Natural killer cell (primary cell): Measurements from ENCODE around the gene RAB30. TPM values are rescaled to one million over a fixed set of nuclear protein-coding genes. Genes with fewer than 3 reads are reported as not detected.

Experiments used
- ATAC-seq, 3 donors: fragments of 150-1000 bp in 2 of 3; fragments of 200-7000 bp in 1 of 3; cut with Tn5 transposase; 1 replicate in 1 of 3; 2 replicates in 2 of 3; pipeline ENCODE4 v1.10.0; 2021; ENCODE audit warnings: mild to moderate bottlenecking in 2 of 3, moderate library complexity in 2 of 3
- DNase-seq, 2 donors: peaks; one replicate each; pipeline versions ENCODE4 v3.0.0 to v3.0.0-alpha.2; 2013 to 2021; ENCODE audit warnings: mixed read lengths in 1 of 2
- H3K27ac ChIP-seq: one replicate; pipeline ENCODE4 v1.5.1; 2013; ENCODE audit warnings: mild to moderate bottlenecking, low read length
- H3K27me3 ChIP-seq: one replicate; pipeline ENCODE4 v1.6.1; 2013; ENCODE audit warnings: low read length; ENCODE audit not compliant: control insufficient read depth, insufficient read depth
- H3K36me3 ChIP-seq: one replicate; pipeline ENCODE4 v1.6.1; 2013; ENCODE audit warnings: low read length; ENCODE audit not compliant: control insufficient read depth, insufficient read depth
- H3K4me1 ChIP-seq: one replicate; pipeline ENCODE4 v1.6.1; 2013; ENCODE audit warnings: low read length; ENCODE audit not compliant: control insufficient read depth, insufficient read depth
- H3K4me3 ChIP-seq: one replicate; pipeline ENCODE4 v1.5.1; 2013; ENCODE audit warnings: low read length
- H3K9me3 ChIP-seq: one replicate; pipeline ENCODE4 v1.6.1; 2013; ENCODE audit warnings: low read length; ENCODE audit not compliant: control insufficient read depth, insufficient read depth
- H3K27ac Mint-ChIP-seq, 2 donors: one replicate each; pipeline ENCODE4 v1.8.0; 2022; ENCODE audit warnings: mild to moderate bottlenecking in 2 of 2, mixed read lengths in 2 of 2, moderate library complexity in 1 of 2
- H3K27me3 Mint-ChIP-seq, 2 donors: one replicate each; pipeline ENCODE4 v1.8.0; 2022; ENCODE audit warnings: low read depth in 2 of 2, mixed read lengths in 2 of 2
- H3K36me3 Mint-ChIP-seq: one replicate; pipeline ENCODE4 v1.8.0; 2022; ENCODE audit warnings: mixed read lengths
- H3K4me1 Mint-ChIP-seq, 2 donors: one replicate each; pipeline ENCODE4 v1.8.0; 2022; ENCODE audit warnings: mixed read lengths in 2 of 2
- H3K4me3 Mint-ChIP-seq: one replicate; pipeline ENCODE4 v1.8.0; 2022; ENCODE audit warnings: mild to moderate bottlenecking, moderate library complexity, mixed read lengths
- H3K9me3 Mint-ChIP-seq, 2 donors: one replicate each; pipeline ENCODE4 v1.8.0; 2022; ENCODE audit warnings: mixed read lengths in 2 of 2
- WGBS: methylation state at CpG from one replicate; pipeline ENCODE4 v1.1.7; 2013; ENCODE audit warnings: missing lambda C conversion rate; ENCODE audit not compliant: insufficient coverage; 5-methylcytosine and 5-hydroxymethylcytosine counted together
- intact Hi-C: fragments of 100-400 bp; cut with micrococcal nuclease; formaldehyde crosslinking; loops from one replicate; pipeline ENCODE4 v1.14.2; 2022
- total RNA-seq, 4 donors: library from RNA; stranded (reverse); fragments of 120-200 nt in 1 of 4; gene quantifications; one replicate each; pipeline versions ENCODE4 v1.2.3 to v1.2.4, GENCODE V29; 2013 to 2022
- TF ChIP-seq, protein P1 (sequence below): fragments of 200-600 bp; IDR thresholded peaks from one replicate; pipeline ENCODE4 v1.8.0; 2022; ENCODE audit warnings: antibody characterized with exemption

RAB30 gene
- total RNA-seq, 3 donors from 2014 or later (not counting 1 experiment from before 2014, with no cell fraction given), result 10.2 to 23.3 (median 20.5) TPM

DNA sequence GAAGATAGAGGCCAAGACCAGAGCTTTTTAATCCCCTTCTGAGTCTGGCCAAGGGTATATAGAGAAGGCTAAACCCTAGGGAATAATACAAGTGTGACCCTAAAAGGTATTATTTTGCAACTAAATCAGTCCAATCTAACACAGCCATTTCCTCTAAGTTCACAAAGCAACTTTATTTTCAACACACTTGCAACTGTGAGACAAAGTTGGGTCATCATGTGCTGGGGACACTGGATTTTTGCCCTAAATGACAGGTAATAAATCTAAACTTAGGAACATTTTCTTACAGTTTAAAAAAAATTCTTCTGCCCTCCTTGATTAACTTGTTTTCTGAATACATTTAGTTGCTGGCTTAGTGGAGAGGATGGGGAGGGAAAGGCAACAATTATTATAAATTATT is 91.9 kb downstream of the RAB30 start:
- Mint-ChIP-seq H3K9me3 (no peaks in the 10 kb centered on the region), H3K27me3 (no peaks in the 10 kb centered on the region), H3K4me3 (no peak overlapping the region), H3K4me1 (peaks cover 10 to 25% of the 10 kb centered on the region in 2 donors), H3K27ac (no peak overlapping the region), H3K36me3 (no peaks in the 10 kb centered on the region)
- peaks cover 4% of the 10 kb centered on the region for H3K36me3 ChIP-seq
- ATAC-seq (no peak), DNase-seq (no peak)
- no peak overlapping the region for H3K27ac ChIP-seq
- H3K4me3 ChIP-seq, result no peak overlapping the region
- no peaks in the 10 kb centered on the region for H3K9me3 ChIP-seq
- no peaks in the 10 kb centered on the region for H3K4me1 ChIP-seq
- TF ChIP-seq, protein P1, sequence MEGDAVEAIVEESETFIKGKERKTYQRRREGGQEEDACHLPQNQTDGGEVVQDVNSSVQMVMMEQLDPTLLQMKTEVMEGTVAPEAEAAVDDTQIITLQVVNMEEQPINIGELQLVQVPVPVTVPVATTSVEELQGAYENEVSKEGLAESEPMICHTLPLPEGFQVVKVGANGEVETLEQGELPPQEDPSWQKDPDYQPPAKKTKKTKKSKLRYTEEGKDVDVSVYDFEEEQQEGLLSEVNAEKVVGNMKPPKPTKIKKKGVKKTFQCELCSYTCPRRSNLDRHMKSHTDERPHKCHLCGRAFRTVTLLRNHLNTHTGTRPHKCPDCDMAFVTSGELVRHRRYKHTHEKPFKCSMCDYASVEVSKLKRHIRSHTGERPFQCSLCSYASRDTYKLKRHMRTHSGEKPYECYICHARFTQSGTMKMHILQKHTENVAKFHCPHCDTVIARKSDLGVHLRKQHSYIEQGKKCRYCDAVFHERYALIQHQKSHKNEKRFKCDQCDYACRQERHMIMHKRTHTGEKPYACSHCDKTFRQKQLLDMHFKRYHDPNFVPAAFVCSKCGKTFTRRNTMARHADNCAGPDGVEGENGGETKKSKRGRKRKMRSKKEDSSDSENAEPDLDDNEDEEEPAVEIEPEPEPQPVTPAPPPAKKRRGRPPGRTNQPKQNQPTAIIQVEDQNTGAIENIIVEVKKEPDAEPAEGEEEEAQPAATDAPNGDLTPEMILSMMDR, result no peak
- intact Hi-C loops, result no loop called here
- H3K27me3 ChIP-seq, result no peaks in the 10 kb centered on the region

DNA sequence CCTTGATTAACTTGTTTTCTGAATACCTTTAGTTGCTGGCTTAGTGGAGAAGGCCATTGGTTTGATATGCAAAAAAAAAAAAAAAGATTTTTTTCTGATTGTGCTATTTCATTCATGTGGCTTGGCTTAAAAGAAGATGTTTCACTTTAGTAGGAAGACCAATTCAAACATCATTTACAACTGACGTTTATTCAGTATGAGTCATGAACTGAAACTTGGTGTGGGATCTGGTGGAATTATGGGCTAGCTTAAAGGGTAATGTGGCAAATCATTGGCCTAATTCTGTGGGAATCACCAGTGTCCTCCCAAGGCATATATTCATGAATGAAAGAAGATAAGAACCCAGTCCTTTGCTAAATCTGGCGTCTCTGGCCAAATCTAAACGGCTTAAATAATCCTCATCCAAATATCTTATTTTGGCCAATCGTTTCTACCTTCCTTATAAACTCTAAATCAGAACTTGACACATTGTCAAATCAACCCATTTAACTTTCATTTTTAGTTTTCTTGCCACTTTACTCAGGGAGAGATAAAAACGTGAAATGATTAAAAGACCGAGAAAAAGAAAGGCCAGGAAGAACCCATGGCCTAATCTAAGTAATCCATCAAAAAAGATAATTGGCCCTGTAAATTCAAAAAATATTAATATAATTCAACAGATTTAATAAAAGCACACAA is 93.1 kb downstream of the RAB30 start:
- no peaks in the 10 kb centered on the region for H3K27me3 Mint-ChIP-seq
- intact Hi-C loops, result no loop called here
- ATAC-seq (no peak), DNase-seq (peak in 1 of 2 donors; percentile 25)
- H3K4me3 Mint-ChIP-seq, result no peak overlapping the region
- Histone ChIP-seq H3K27ac (no peak overlapping the region), H3K36me3 (peaks cover 4% of the 10 kb centered on the region), H3K4me3 (no peak overlapping the region), H3K9me3 (no peaks in the 10 kb centered on the region), H3K27me3 (no peaks in the 10 kb centered on the region), H3K4me1 (no peaks in the 10 kb centered on the region)
- H3K9me3 Mint-ChIP-seq, result no peaks in the 10 kb centered on the region
- H3K4me1 Mint-ChIP-seq, result peaks cover 15 to 25% of the 10 kb centered on the region in 2 donors
- 86% methylated on average over 5 of the region's 6 CpGs for WGBS
- H3K36me3 Mint-ChIP-seq, result no peaks in the 10 kb centered on the region
- TF ChIP-seq, protein P1, result no peak
- no peak overlapping the region for H3K27ac Mint-ChIP-seq

DNA sequence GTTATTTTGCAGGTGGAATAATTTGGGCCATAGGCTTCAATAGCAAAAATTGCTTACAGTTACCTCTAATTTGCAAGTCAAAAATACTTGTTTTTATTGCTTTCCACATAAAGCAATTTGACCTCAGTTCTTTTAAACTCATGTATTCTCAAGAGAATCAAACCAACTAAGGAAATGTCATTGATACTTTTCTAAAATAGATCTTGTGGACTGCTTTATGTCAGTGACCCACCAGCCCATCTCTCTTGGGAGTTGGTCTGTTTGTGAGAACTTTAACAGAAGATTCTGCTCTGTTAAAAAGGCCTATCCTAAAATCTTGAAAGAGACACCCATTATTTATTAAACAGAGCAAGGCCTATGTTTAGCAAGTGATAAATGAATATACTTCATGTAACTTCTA is 94.9 kb downstream of the RAB30 start:
- TF ChIP-seq, protein P1, result no peak
- no peaks in the 10 kb centered on the region for H3K36me3 Mint-ChIP-seq
- H3K9me3 Mint-ChIP-seq, result no peaks in the 10 kb centered on the region
- H3K4me1 ChIP-seq, result peaks cover 3% of the 10 kb centered on the region
- H3K36me3 ChIP-seq, result peaks cover under 1% of the 10 kb centered on the region
- no peak overlapping the region for H3K4me3 Mint-ChIP-seq
- DNase-seq (no peak), ATAC-seq (no peak)
- H3K27me3 ChIP-seq, result no peaks in the 10 kb centered on the region
- intact Hi-C loops, result no loop called here
- H3K9me3 ChIP-seq, result no peaks in the 10 kb centered on the region
- peak overlapping the region; percentile 45 to 52 for H3K27ac Mint-ChIP-seq
- peaks cover 22 to 32% of the 10 kb centered on the region in 2 donors for H3K4me1 Mint-ChIP-seq
- H3K27ac ChIP-seq, result no peak overlapping the region
- no peaks in the 10 kb centered on the region for H3K27me3 Mint-ChIP-seq
- no peak overlapping the region for H3K4me3 ChIP-seq

DNA sequence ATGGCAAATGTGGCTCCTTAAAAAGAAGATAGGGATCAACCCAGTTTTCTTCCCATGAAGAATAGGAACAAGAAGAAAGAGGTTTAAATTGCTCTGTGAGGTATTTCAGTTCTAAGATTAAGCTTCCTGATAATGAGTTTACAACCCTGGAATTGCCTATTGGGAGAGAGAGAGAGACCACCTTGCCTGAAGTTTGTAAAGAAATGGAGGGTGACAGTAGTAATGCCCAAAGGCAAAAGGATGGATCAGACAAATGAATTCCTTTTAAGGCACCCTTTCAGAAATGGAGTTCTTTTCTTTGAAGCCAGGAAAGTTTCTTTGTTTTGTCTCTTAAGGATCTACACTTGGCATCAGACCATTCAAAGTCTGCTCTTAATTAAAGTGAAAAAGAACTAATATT is 95.8 kb downstream of the RAB30 start:
- Histone ChIP-seq H3K27me3 (no peaks in the 10 kb centered on the region), H3K27ac (no peak overlapping the region), H3K36me3 (no peaks in the 10 kb centered on the region), H3K4me1 (peaks cover 12% of the 10 kb centered on the region), H3K4me3 (no peak overlapping the region), H3K9me3 (peaks cover 5% of the 10 kb centered on the region)
- H3K27me3 Mint-ChIP-seq, result no peaks in the 10 kb centered on the region
- H3K27ac Mint-ChIP-seq, result peak overlapping the region; percentile 45 to 52
- ATAC-seq (no peak), DNase-seq (no peak)
- no peaks in the 10 kb centered on the region for H3K9me3 Mint-ChIP-seq
- intact Hi-C loops, result no loop called here
- TF ChIP-seq, protein P1, result no peak
- no peak overlapping the region for H3K4me3 Mint-ChIP-seq
- no peaks in the 10 kb centered on the region for H3K36me3 Mint-ChIP-seq
- H3K4me1 Mint-ChIP-seq, result peaks cover 30 to 39% of the 10 kb centered on the region in 2 donors
